HL-60 (cell line): Measurements from ENCODE around the gene TAS2R16.

Experiments
- DNase-seq, 2 experiments: peaks; one replicate each; pipeline ENCODE4 v3.0.0-alpha.2; 2010 to 2020; ENCODE audit warnings: low read depth in 1 of 2, low spot score in 1 of 2
- H3K27ac ChIP-seq: fragments of 250-450 bp; sonication (Bioruptor Pico); replicated peaks from 2 replicates; pipeline ENCODE4 v1.5.1; 2020; ENCODE audit warnings: mild to moderate bottlenecking, moderate library complexity
- H3K27me3 ChIP-seq: fragments of 250-450 bp; sonication (Bioruptor Pico); 2 replicates; pipeline ENCODE4 v1.5.1; 2021; ENCODE audit warnings: mild to moderate bottlenecking, moderate library complexity; ENCODE audit not compliant: insufficient read depth, poor library complexity, severe bottlenecking
- H3K4me3 ChIP-seq: replicated peaks from 2 replicates; pipeline ENCODE4 v1.5.1; 2011; ENCODE audit warnings: mild to moderate bottlenecking, control low read depth, low read length; ENCODE audit not compliant: insufficient read depth
- GABPA ChIP-seq: IDR thresholded peaks from 2 replicates; pipeline ENCODE4 v1.6.1; 2012; ENCODE audit warnings: low read depth
- POLR2AphosphoS5 ChIP-seq: IDR thresholded peaks from 2 replicates; pipeline ENCODE4 v1.6.1; 2012; ENCODE audit warnings: low read depth
- SPI1 ChIP-seq: IDR thresholded peaks from 2 replicates; pipeline ENCODE4 v1.6.1; 2012; ENCODE audit warnings: low read depth, mild to moderate bottlenecking, borderline replicate concordance
- TF ChIP-seq, protein P1 (sequence below): IDR thresholded peaks from one replicate; pipeline ENCODE4 v1.5.1; 2011; ENCODE audit warnings: low read length, control low read depth, inconsistent platforms; ENCODE audit not compliant: insufficient read depth
- TF ChIP-seq, protein P2 (sequence below): IDR thresholded peaks from 2 replicates; pipeline ENCODE4 v1.6.1; 2012; ENCODE audit warnings: low read depth; ENCODE audit not compliant: insufficient replicate concordance

TAS2R16 gene

GRCh38 chr7:123003539-123004126 is 8.1 kb upstream of the TAS2R16 start:
- peak; percentile 82 for TF ChIP-seq SPI1
- no peak for TF ChIP-seq POLR2AphosphoS5
- no peak overlapping the region for H3K4me3 ChIP-seq
- H3K27ac ChIP-seq = no peak overlapping the region
- no peaks in the 10 kb centered on the region for H3K27me3 ChIP-seq
- no peak for DNase-seq

DNA sequence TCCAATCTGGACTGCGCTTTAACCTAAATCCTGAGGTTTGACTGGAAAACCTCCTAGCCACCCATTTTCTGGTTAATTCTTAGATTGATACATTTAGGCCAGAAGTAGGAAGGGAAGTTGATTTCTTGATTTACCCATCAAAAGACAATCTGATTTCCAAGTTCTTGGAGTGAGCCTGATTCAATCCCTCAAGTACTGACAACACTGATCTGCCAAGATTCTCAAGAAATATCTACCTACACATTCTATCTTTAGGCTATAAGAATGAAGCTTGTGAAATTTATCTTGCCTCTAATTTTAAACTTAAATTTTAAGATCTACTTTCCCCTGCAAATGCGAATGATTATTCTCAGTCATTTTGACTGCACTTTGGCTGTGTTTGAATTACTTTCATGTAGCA is 5.9 kb downstream of the TAS2R16 start:
- TF ChIP-seq POLR2AphosphoS5 (no peak), GABPA (no peak), SPI1 (no peak)
- TF ChIP-seq, protein P1, sequence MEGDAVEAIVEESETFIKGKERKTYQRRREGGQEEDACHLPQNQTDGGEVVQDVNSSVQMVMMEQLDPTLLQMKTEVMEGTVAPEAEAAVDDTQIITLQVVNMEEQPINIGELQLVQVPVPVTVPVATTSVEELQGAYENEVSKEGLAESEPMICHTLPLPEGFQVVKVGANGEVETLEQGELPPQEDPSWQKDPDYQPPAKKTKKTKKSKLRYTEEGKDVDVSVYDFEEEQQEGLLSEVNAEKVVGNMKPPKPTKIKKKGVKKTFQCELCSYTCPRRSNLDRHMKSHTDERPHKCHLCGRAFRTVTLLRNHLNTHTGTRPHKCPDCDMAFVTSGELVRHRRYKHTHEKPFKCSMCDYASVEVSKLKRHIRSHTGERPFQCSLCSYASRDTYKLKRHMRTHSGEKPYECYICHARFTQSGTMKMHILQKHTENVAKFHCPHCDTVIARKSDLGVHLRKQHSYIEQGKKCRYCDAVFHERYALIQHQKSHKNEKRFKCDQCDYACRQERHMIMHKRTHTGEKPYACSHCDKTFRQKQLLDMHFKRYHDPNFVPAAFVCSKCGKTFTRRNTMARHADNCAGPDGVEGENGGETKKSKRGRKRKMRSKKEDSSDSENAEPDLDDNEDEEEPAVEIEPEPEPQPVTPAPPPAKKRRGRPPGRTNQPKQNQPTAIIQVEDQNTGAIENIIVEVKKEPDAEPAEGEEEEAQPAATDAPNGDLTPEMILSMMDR = no peak
- TF ChIP-seq, protein P2, sequence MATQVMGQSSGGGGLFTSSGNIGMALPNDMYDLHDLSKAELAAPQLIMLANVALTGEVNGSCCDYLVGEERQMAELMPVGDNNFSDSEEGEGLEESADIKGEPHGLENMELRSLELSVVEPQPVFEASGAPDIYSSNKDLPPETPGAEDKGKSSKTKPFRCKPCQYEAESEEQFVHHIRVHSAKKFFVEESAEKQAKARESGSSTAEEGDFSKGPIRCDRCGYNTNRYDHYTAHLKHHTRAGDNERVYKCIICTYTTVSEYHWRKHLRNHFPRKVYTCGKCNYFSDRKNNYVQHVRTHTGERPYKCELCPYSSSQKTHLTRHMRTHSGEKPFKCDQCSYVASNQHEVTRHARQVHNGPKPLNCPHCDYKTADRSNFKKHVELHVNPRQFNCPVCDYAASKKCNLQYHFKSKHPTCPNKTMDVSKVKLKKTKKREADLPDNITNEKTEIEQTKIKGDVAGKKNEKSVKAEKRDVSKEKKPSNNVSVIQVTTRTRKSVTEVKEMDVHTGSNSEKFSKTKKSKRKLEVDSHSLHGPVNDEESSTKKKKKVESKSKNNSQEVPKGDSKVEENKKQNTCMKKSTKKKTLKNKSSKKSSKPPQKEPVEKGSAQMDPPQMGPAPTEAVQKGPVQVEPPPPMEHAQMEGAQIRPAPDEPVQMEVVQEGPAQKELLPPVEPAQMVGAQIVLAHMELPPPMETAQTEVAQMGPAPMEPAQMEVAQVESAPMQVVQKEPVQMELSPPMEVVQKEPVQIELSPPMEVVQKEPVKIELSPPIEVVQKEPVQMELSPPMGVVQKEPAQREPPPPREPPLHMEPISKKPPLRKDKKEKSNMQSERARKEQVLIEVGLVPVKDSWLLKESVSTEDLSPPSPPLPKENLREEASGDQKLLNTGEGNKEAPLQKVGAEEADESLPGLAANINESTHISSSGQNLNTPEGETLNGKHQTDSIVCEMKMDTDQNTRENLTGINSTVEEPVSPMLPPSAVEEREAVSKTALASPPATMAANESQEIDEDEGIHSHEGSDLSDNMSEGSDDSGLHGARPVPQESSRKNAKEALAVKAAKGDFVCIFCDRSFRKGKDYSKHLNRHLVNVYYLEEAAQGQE = no peak
- no peak overlapping the region for H3K27ac ChIP-seq

GRCh38 chr7:122989041-122989440 is 6.5 kb downstream of the TAS2R16 start:
- no peak for DNase-seq
- Histone ChIP-seq H3K27ac (no peak overlapping the region), H3K4me3 (no peak overlapping the region), H3K27me3 (no peaks in the 10 kb centered on the region)
- TF ChIP-seq SPI1 = no peak

More for the DNA sequence above, 5.9 kb downstream of the TAS2R16 start:
- Histone ChIP-seq H3K27me3 (no peaks in the 10 kb centered on the region), H3K4me3 (no peak overlapping the region)
- no peak for DNase-seq

DNA sequence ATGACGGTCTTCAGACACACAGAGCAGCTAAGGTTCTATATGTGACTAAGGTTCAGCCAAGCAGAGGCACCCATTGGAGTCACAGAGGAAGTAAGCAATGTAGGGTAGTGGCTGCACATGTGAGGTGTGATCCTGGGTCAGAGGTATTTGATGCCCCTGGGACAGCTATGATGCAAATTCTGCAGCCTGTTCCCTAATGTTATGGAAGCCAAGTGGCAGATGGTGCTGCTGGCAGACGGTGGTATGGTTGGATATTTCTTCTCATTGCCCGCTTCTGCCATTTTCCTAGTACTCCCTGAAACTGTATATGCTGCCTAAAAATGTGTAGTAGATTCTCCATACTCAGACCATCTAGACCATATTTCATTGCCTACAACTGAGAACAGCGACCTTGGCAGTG is 7.2 kb downstream of the TAS2R16 start:
- H3K27ac ChIP-seq = no peak overlapping the region
- H3K27me3 ChIP-seq = no peaks in the 10 kb centered on the region
- DNase-seq = no peak
- H3K4me3 ChIP-seq = no peak overlapping the region
- TF ChIP-seq SPI1 = no peak
- TF ChIP-seq, protein P2 = no peak
- TF ChIP-seq, protein P1 = no peak
- no peak for TF ChIP-seq POLR2AphosphoS5
- TF ChIP-seq GABPA = no peak

DNA sequence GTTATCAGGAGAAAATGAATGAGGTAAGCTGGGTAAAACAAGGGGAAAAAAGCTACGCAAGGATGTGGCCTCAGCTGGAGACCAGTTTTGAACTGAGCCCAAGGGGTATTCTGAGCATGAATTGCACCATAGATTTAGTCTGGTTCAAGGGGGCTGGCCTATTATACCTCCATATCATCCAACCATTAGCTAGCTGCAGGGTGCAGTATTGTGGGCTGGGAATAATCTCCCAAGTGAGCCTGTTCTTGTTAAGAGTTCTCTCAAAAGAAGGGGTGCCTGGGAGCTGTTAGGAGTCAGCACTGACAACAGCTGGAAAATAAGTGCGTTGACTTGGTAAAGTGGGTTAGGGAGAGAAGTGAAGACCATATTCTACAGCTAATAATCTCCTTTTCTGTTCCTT is 8.0 kb downstream of the TAS2R16 start:
- H3K27ac ChIP-seq = no peak overlapping the region
- no peak overlapping the region for H3K4me3 ChIP-seq
- no peak for DNase-seq
- H3K27me3 ChIP-seq = no peaks in the 10 kb centered on the region
- TF ChIP-seq, protein P2 = no peak
- TF ChIP-seq, protein P1 = no peak
